GM23338 (cell line): Measurements from ENCODE around the gene PTTG1IP. TPM values are rescaled to one million over a fixed set of nuclear protein-coding genes. Genes with fewer than 3 reads are reported as not detected.

Source experiments
- ATAC-seq: fragments of 200-7000 bp; cut with Tn5 transposase; 3 replicates; pipeline ENCODE4 v1.9.1; 2020
- DNase-seq: peaks from one replicate; pipeline ENCODE4 v3.0.0-alpha.2; 2015; ENCODE audit warnings: low spot score
- H2AFZ ChIP-seq: fragments of 200-600 bp; sonication (generic); 2 replicates; pipeline ENCODE4 v1.8.0; 2016; ENCODE audit warnings: antibody characterized with exemption, mild to moderate bottlenecking, moderate library complexity
- H3F3A ChIP-seq: fragments of 200-600 bp; sonication (generic); replicated peaks from 2 replicates; pipeline ENCODE4 v1.8.0; 2017; ENCODE audit warnings: antibody characterized with exemption, mixed run types, low read depth
- H3K27ac ChIP-seq: fragments of 200-600 bp; sonication (generic); 2 replicates; pipeline ENCODE4 v1.6.1; 2016; ENCODE audit warnings: low read depth
- H3K27me3 ChIP-seq: fragments of 200-600 bp; sonication (generic); 2 replicates; pipeline ENCODE4 v1.8.0; 2016; ENCODE audit warnings: mild to moderate bottlenecking, mixed run types, moderate library complexity; ENCODE audit not compliant: insufficient read depth
- H3K36me3 ChIP-seq: fragments of 200-600 bp; sonication (generic); 2 replicates; pipeline ENCODE4 v1.8.0; 2016; ENCODE audit warnings: mild to moderate bottlenecking; ENCODE audit not compliant: insufficient read depth
- H3K4me1 ChIP-seq: fragments of 200-600 bp; sonication (generic); 2 replicates; pipeline ENCODE4 v1.8.0; 2016; ENCODE audit warnings: mild to moderate bottlenecking, moderate library complexity; ENCODE audit not compliant: insufficient read depth
- H3K4me2 ChIP-seq: fragments of 200-600 bp; sonication (generic); 2 replicates; pipeline ENCODE4 v1.7.1; 2017; ENCODE audit warnings: mixed run types
- H3K4me3 ChIP-seq: fragments of 200-600 bp; sonication (generic); 2 replicates; pipeline ENCODE4 v1.6.1; 2016; ENCODE audit warnings: mixed run types
- H3K79me2 ChIP-seq: fragments of 200-600 bp; sonication (generic); replicated peaks from 2 replicates; pipeline ENCODE4 v1.8.0; 2017; ENCODE audit warnings: mild to moderate bottlenecking; ENCODE audit not compliant: insufficient read depth
- H3K9me2 ChIP-seq: fragments of 200-600 bp; sonication (generic); 2 replicates; pipeline ENCODE4 v1.8.0; 2017; ENCODE audit not compliant: insufficient read depth
- H4K20me1 ChIP-seq: fragments of 200-600 bp; sonication (generic); replicated peaks from 2 replicates; pipeline ENCODE4 v1.8.0; 2017; ENCODE audit warnings: mild to moderate bottlenecking; ENCODE audit not compliant: insufficient read depth
- H3K27ac Mint-ChIP-seq: 2 replicates; pipeline ENCODE4 v1.8.0; 2020; ENCODE audit warnings: inconsistent platforms, mild to moderate bottlenecking, moderate library complexity, mixed read lengths
- H3K27me3 Mint-ChIP-seq: 3 replicates; pipeline ENCODE4 v1.8.0; 2022; ENCODE audit warnings: low read depth, mild to moderate bottlenecking, moderate library complexity, mixed read lengths, inconsistent platforms; ENCODE audit not compliant: insufficient read depth, poor library complexity
- H3K36me3 Mint-ChIP-seq: 3 replicates; pipeline ENCODE4 v1.8.0; 2021; ENCODE audit warnings: low read depth, mild to moderate bottlenecking, inconsistent platforms, moderate library complexity, mixed read lengths
- H3K4me1 Mint-ChIP-seq: 3 replicates; pipeline ENCODE4 v1.8.0; 2020; ENCODE audit warnings: mild to moderate bottlenecking, inconsistent platforms, mixed read lengths
- H3K4me3 Mint-ChIP-seq: 3 replicates; pipeline ENCODE4 v1.8.0; 2021; ENCODE audit warnings: moderate library complexity, mild to moderate bottlenecking, inconsistent platforms, mixed read lengths
- H3K9me3 Mint-ChIP-seq: 3 replicates; pipeline ENCODE4 v1.8.0; 2020; ENCODE audit warnings: moderate library complexity, mild to moderate bottlenecking, inconsistent platforms, mixed read lengths
- CREB1 ChIP-seq: fragments of 250-450 bp; sonication (Bioruptor Pico); IDR thresholded peaks from 2 replicates; pipeline ENCODE4 v1.5.0; 2020; ENCODE audit warnings: low read depth, mild to moderate bottlenecking, moderate library complexity
- CTCF ChIP-seq, 2 experiments: fragments of 200-600 bp in 1 of 2; sonication (generic) in 1 of 2; conservative IDR thresholded peaks; 2 replicates each; pipeline versions ENCODE4 v1.5.1 to v1.6.1; 2016 to 2017; ENCODE audit warnings: antibody characterized with exemption in 2 of 2, low read depth in 2 of 2, mild to moderate bottlenecking in 2 of 2, moderate library complexity in 1 of 2
- ETS1 ChIP-seq: IDR thresholded peaks from 2 replicates; pipeline ENCODE4 v1.6.1; 2016; ENCODE audit warnings: antibody characterized with exemption
- EZH2 ChIP-seq: fragments of 200-600 bp; sonication (generic); IDR thresholded peaks from one replicate; pipeline ENCODE4 v1.8.0; 2017; ENCODE audit warnings: antibody characterized with exemption, mild to moderate bottlenecking, low read depth; ENCODE audit not compliant: unreplicated experiment
- EZH2phosphoT487 ChIP-seq: fragments of 200-600 bp; sonication (generic); IDR thresholded peaks from one replicate; pipeline ENCODE4 v1.8.1; 2018; ENCODE audit warnings: antibody characterized with exemption; ENCODE audit not compliant: unreplicated experiment
- JUNB ChIP-seq: IDR thresholded peaks from one replicate; pipeline ENCODE4 v1.6.1; 2016; ENCODE audit warnings: antibody characterized with exemption; ENCODE audit not compliant: unreplicated experiment
- NANOG ChIP-seq: IDR thresholded peaks from 2 replicates; pipeline ENCODE4 v1.6.1; 2016; ENCODE audit warnings: antibody characterized with exemption, borderline replicate concordance
- POLR2AphosphoS5 ChIP-seq: IDR thresholded peaks from 2 replicates; pipeline ENCODE4 v1.6.1; 2016; ENCODE audit warnings: antibody characterized with exemption, low read depth
- REST ChIP-seq: IDR thresholded peaks from one replicate; pipeline ENCODE4 v1.6.1; 2018; ENCODE audit warnings: antibody characterized with exemption; ENCODE audit not compliant: unreplicated experiment
- STAT1 ChIP-seq: IDR thresholded peaks from one replicate; pipeline ENCODE4 v1.6.1; 2016; ENCODE audit warnings: antibody characterized with exemption; ENCODE audit not compliant: unreplicated experiment
- ZNF114 ChIP-seq: fragments of 250-450 bp; sonication (Bioruptor Pico); IDR thresholded peaks from 2 replicates; pipeline ENCODE4 v1.5.0; 2020; ENCODE audit warnings: mild to moderate bottlenecking, moderate library complexity
- ZNF331 ChIP-seq: fragments of 250-450 bp; sonication (Bioruptor Pico); IDR thresholded peaks from 2 replicates; pipeline ENCODE4 v1.5.0; 2020; ENCODE audit warnings: low read depth, mild to moderate bottlenecking, moderate library complexity
- ZNF462 ChIP-seq: fragments of 250-450 bp; sonication (Bioruptor Pico); IDR thresholded peaks from 2 replicates; pipeline ENCODE4 v1.5.0; 2020; ENCODE audit warnings: mild to moderate bottlenecking, moderate library complexity
- polyA plus RNA-seq: library from polyadenylated mRNA; unstranded; fragments of >200 nt; fragmentation: Nextera tagmentation; extraction: Ambion mirVana; gene quantifications from 2 replicates; pipeline ENCODE4 v1.2.1, GENCODE V29; 2016
- total RNA-seq: library from RNA; depleted of rRNA; stranded (reverse); fragments of >200 nt; shearing (Covaris generic); gene quantifications from 2 replicates; pipeline ENCODE4 v1.2.3, GENCODE V29; 2014

The PTTG1IP gene
- total and polyA plus RNA-seq, 2 experiments from 2014 or later: 99.9 to 172 TPM

GRCh38 chr21:44870748-44871495 lies 2.6 kb downstream of the PTTG1IP start:
- H3K9me2 ChIP-seq: no peaks in the 10 kb centered on the region
- Mint-ChIP-seq H3K36me3 (peaks cover 8% of the 10 kb centered on the region), H3K9me3 (no peaks in the 10 kb centered on the region), H3K4me1 (peaks cover 53% of the 10 kb centered on the region), H3K27ac (no peak overlapping the region), H3K4me3 (peak overlapping the region; percentile 13; the same call in 1 of the 3 replicates), H3K27me3 (peaks cover 28% of the 10 kb centered on the region)
- H3K27ac ChIP-seq: no peak overlapping the region
- no peak for TF ChIP-seq POLR2AphosphoS5
- no peak for TF ChIP-seq STAT1
- TF ChIP-seq ETS1: no peak
- no peak for TF ChIP-seq ZNF114 (CRISPR knock-in tag)
- no peak for TF ChIP-seq CREB1 (CRISPR knock-in tag)
- no peak for TF ChIP-seq ZNF331 (CRISPR knock-in tag)
- TF ChIP-seq CTCF (conservative IDR thresholded peaks at IDR 0.05; ENCODE audit: low read depth in 2 of 2): no peak
- no peak for TF ChIP-seq ZNF462
- TF ChIP-seq REST: no peak
- TF ChIP-seq NANOG: no peak
- no peak for TF ChIP-seq EZH2
- TF ChIP-seq EZH2phosphoT487: no peak
- TF ChIP-seq JUNB: no peak
- no peak overlapping the region for H2AFZ ChIP-seq
- H4K20me1 ChIP-seq: peaks cover 48% of the 10 kb centered on the region
- peaks cover 42% of the 10 kb centered on the region for H3K4me1 ChIP-seq
- DNase-seq: no peak
- 0 out of 2 replicates have a peak overlapping the region, but pooled peaks have one; percentile 92 for H3K4me3 ChIP-seq
- H3K79me2 ChIP-seq: peaks cover 66% of the 10 kb centered on the region
- peak overlapping the region; percentile 99; the same call in 1 of the 2 replicates for H3K4me2 ChIP-seq
- peaks cover 4% of the 10 kb centered on the region; the same call in 1 of the 2 replicates for H3F3A ChIP-seq
- H3K27me3 ChIP-seq: peaks cover 19% of the 10 kb centered on the region
- H3K36me3 ChIP-seq: no peaks in the 10 kb centered on the region
- ATAC-seq: no peak
